Measurements from ENCODE around the gene ASGR2. TPM values are rescaled to one million over a fixed set of nuclear protein-coding genes. Genes with fewer than 3 reads are reported as not detected.
A peak's percentile ranks its signal among the peaks of the same experiment; 100 is the strongest.

The ASGR2 gene
- total and polyA plus RNA-seq, 2 of the 13 experiments (the other 11 are each of a cell fraction or from before 2014, with no cell fraction given), result 320 to 754 TPM

- TF ChIP-seq ZNF687 (CRISPR knock-in tag; IDR thresholded peaks at IDR 0.05) (peak; percentile 84), FOXC1 (CRISPR knock-in tag; IDR thresholded peaks at IDR 0.05; ENCODE audit: borderline replicate concordance) (no peak), DRAP1 (CRISPR knock-in tag; IDR thresholded peaks at IDR 0.05) (peak; percentile 68; the same call in 1 of the 2 replicates), ZNF512 (CRISPR knock-in tag; IDR thresholded peaks at IDR 0.05) (no peak), U2AF2 (IDR thresholded peaks at IDR 0.05; ENCODE audit: low read depth, low read length) (no peak), SNAPC4 (CRISPR knock-in tag; IDR thresholded peaks at IDR 0.05) (no peak), HOXA5 (CRISPR knock-in tag; IDR thresholded peaks at IDR 0.05) (peak; percentile 56; the same call in 1 of the 2 replicates), NFYB (CRISPR knock-in tag; IDR thresholded peaks at IDR 0.05) (no peak), ZNF546 (CRISPR knock-in tag; conservative IDR thresholded peaks at IDR 0.05) (peak; percentile 89; the same call in 1 of the 2 replicates), ZNF549 (CRISPR knock-in tag; IDR thresholded peaks at IDR 0.05) (no peak), DDIT3 (CRISPR knock-in tag; IDR thresholded peaks at IDR 0.05) (0 out of 2 replicates have a peak, but pooled peaks have one; percentile 11), ZFAT (CRISPR knock-in tag; conservative IDR thresholded peaks at IDR 0.05) (no peak; the same call in 1 of the 2 replicates), STAT5B (CRISPR knock-in tag; IDR thresholded peaks at IDR 0.05) (no peak), ZNF275 (CRISPR knock-in tag; IDR thresholded peaks at IDR 0.05; ENCODE audit: borderline replicate concordance) (peak; percentile 14; the same call in 1 of the 2 replicates)
These were observed 423 bp upstream of the ASGR2 start (continued) for GRCh38 chr17:7114875-7115614.
